GM19099 (cell line): Measurements from ENCODE around the gene HELZ2.

ENCODE experiments used
- POLR2A ChIP-seq: IDR thresholded peaks from 3 replicates; pipeline ENCODE4 v1.6.1; 2011; ENCODE audit warnings: low read depth; ENCODE audit not compliant: insufficient read length; ENCODE audit errors: extremely low read depth

The HELZ2 gene

GRCh38 chr20:63598479-63599395 is 24.7 kb upstream of the HELZ2 start:
- no peak for TF ChIP-seq POLR2A

- no peak for TF ChIP-seq POLR2A
Measured at GRCh38 chr20:63597651-63598478, 23.8 kb upstream of the HELZ2 start.

- no peak for TF ChIP-seq POLR2A
Measured at GRCh38 chr20:63596423-63596822, 22.4 kb upstream of the HELZ2 start.

- TF ChIP-seq POLR2A, result no peak
Measured at GRCh38 chr20:63595416-63596127, 21.5 kb upstream of the HELZ2 start.

- no peak for TF ChIP-seq POLR2A
Measured at GRCh38 chr20:63594043-63594561, 20.1 kb upstream of the HELZ2 start.

- TF ChIP-seq POLR2A, result no peak
Measured at GRCh38 chr20:63592661-63593060, 18.6 kb upstream of the HELZ2 start.

- no peak for TF ChIP-seq POLR2A
Measured at GRCh38 chr20:63591786-63592355, 17.8 kb upstream of the HELZ2 start.

- TF ChIP-seq POLR2A, result no peak
Measured at GRCh38 chr20:63591147-63591533, 17.1 kb upstream of the HELZ2 start.

- no peak for TF ChIP-seq POLR2A
Measured at GRCh38 chr20:63590218-63591146, 16.4 kb upstream of the HELZ2 start.

GRCh38 chr20:63589261-63590217 is 15.5 kb upstream of the HELZ2 start:
- TF ChIP-seq POLR2A, result no peak

GRCh38 chr20:63588641-63589041 is 14.6 kb upstream of the HELZ2 start:
- no peak for TF ChIP-seq POLR2A

GRCh38 chr20:63587776-63588591 is 13.9 kb upstream of the HELZ2 start:
- no peak for TF ChIP-seq POLR2A
